PC-3 (cell line): ENCODE measurements around the gene STPG2. TPM values are rescaled to one million over a fixed set of nuclear protein-coding genes. Genes with fewer than 3 reads are reported as not detected.

Experiments used
- ATAC-seq: fragments of 200-7000 bp; cut with Tn5 transposase; 2 replicates; pipeline ENCODE4 v1.9.1; 2020; ENCODE audit warnings: mild to moderate bottlenecking, moderate library complexity
- BruUV-seq: library from RNA; stranded (reverse); fragments of 400-500 nt; replicated peaks from 2 replicates; lab custom pipeline; 2021; lab: Mats Ljungman, UMichigan
- CTCF ChIA-PET: fragments of 300-600 bp; sonication (Branson Sonifier 250); formaldehyde crosslinking; loops from one replicate; lab custom pipeline; 2022; ENCODE audit warnings: antibody characterized with exemption; lab: Charles Lee
- POLR2A ChIA-PET: fragments of 300-600 bp; sonication (Branson Sonifier 250); formaldehyde crosslinking; loops from one replicate; lab custom pipeline; 2022; ENCODE audit warnings: antibody characterized with exemption; ENCODE audit not compliant: unreplicated experiment; lab: Charles Lee
- DNase-seq: peaks from one replicate; pipeline ENCODE4 v3.0.0-alpha.2; 2015
- H2AFZ ChIP-seq: fragments of 300-600 bp; sonication (generic); 2 replicates; pipeline ENCODE4 v1.6.0; 2016; ENCODE audit warnings: antibody characterized with exemption, low read length
- H3F3A ChIP-seq: fragments of 300-600 bp; sonication (generic); one replicate; pipeline ENCODE4 v1.6.0; 2017; ENCODE audit warnings: antibody characterized with exemption, low read length, control low read depth, mild to moderate bottlenecking; ENCODE audit not compliant: unreplicated experiment
- H3K27ac ChIP-seq: fragments of 300-600 bp; sonication (generic); 2 replicates; pipeline ENCODE4 v1.5.1; 2016; ENCODE audit warnings: mild to moderate bottlenecking, low read length
- H3K27me3 ChIP-seq: fragments of 300-600 bp; sonication (generic); 2 replicates; pipeline ENCODE4 v1.6.1; 2016; ENCODE audit warnings: low read length, mixed read lengths
- H3K36me3 ChIP-seq: fragments of 300-600 bp; sonication (generic); 2 replicates; pipeline ENCODE4 v1.6.1; 2016; ENCODE audit warnings: low read depth, mixed run types, low read length, mixed read lengths
- H3K4me1 ChIP-seq: fragments of 300-600 bp; sonication (generic); 2 replicates; pipeline ENCODE4 v1.5.1; 2016; ENCODE audit warnings: low read length; ENCODE audit not compliant: insufficient read depth
- H3K4me2 ChIP-seq: fragments of 300-600 bp; sonication (generic); 2 replicates; pipeline ENCODE4 v1.6.0; 2016; ENCODE audit warnings: low read length
- H3K4me3 ChIP-seq: fragments of 300-600 bp; sonication (generic); 2 replicates; pipeline ENCODE4 v1.5.1; 2016; ENCODE audit warnings: mild to moderate bottlenecking, low read length, mixed read lengths
- H3K79me2 ChIP-seq: fragments of 300-600 bp; sonication (generic); 2 replicates; pipeline ENCODE4 v1.6.1; 2017; ENCODE audit warnings: low read length, mixed read lengths
- H3K9ac ChIP-seq: fragments of 300-600 bp; sonication (generic); 2 replicates; pipeline ENCODE4 v1.6.0; 2016; ENCODE audit warnings: mild to moderate bottlenecking, low read length
- H3K9me2 ChIP-seq: fragments of 300-600 bp; sonication (generic); replicated peaks from 2 replicates; pipeline ENCODE4 v1.6.1; 2016; ENCODE audit warnings: mixed run types, low read length, mixed read lengths
- H3K9me3 ChIP-seq: fragments of 300-600 bp; sonication (generic); 2 replicates; pipeline ENCODE4 v1.6.1; 2016; ENCODE audit warnings: low read length, mixed read lengths
- H4K20me1 ChIP-seq: fragments of 300-600 bp; sonication (generic); 2 replicates; pipeline ENCODE4 v1.6.1; 2016; ENCODE audit warnings: low read length, mixed read lengths
- EZH2 ChIP-seq: fragments of 300-600 bp; sonication (generic); IDR thresholded peaks from one replicate; pipeline ENCODE4 v1.6.1; 2017; ENCODE audit warnings: antibody characterized with exemption, mild to moderate bottlenecking, low read length; ENCODE audit not compliant: unreplicated experiment
- EZH2phosphoT487 ChIP-seq: fragments of 300-600 bp; sonication (generic); IDR thresholded peaks from 2 replicates; pipeline ENCODE4 v1.6.1; 2018; ENCODE audit warnings: mild to moderate bottlenecking, antibody characterized with exemption, low read length, borderline replicate concordance
- intact Hi-C: fragments of 100-400 bp; cut with micrococcal nuclease; formaldehyde crosslinking; loops from 2 replicates; pipeline ENCODE4 v1.9.0; 2023
- total RNA-seq: library from RNA; depleted of rRNA; stranded (reverse); fragments of >200 nt; gene quantifications from 2 replicates; pipeline ENCODE4 v1.2.3, GENCODE V29; 2014
- TF ChIP-seq, protein P1 (sequence below): fragments of 300-600 bp; sonication (generic); conservative IDR thresholded peaks from 2 replicates; pipeline ENCODE4 v1.5.1; 2017; ENCODE audit warnings: antibody characterized with exemption, low read depth, mild to moderate bottlenecking, low read length

Gene STPG2
- total RNA-seq, 1 experiment from 2014 or later: not detected

GRCh38 chr4:97942951-97943350 is 200.3 kb downstream of the STPG2 start:
- H3K9ac ChIP-seq: no peak overlapping the region
- no TSS peak for BruUV-seq
- H2AFZ ChIP-seq: no peak overlapping the region
- no peaks in the 10 kb centered on the region for H3K27me3 ChIP-seq
- ATAC-seq: peak; percentile 29
- intact Hi-C loops: no loop called here
- TF ChIP-seq, protein P1, sequence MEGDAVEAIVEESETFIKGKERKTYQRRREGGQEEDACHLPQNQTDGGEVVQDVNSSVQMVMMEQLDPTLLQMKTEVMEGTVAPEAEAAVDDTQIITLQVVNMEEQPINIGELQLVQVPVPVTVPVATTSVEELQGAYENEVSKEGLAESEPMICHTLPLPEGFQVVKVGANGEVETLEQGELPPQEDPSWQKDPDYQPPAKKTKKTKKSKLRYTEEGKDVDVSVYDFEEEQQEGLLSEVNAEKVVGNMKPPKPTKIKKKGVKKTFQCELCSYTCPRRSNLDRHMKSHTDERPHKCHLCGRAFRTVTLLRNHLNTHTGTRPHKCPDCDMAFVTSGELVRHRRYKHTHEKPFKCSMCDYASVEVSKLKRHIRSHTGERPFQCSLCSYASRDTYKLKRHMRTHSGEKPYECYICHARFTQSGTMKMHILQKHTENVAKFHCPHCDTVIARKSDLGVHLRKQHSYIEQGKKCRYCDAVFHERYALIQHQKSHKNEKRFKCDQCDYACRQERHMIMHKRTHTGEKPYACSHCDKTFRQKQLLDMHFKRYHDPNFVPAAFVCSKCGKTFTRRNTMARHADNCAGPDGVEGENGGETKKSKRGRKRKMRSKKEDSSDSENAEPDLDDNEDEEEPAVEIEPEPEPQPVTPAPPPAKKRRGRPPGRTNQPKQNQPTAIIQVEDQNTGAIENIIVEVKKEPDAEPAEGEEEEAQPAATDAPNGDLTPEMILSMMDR: no peak
- TF ChIP-seq EZH2phosphoT487: no peak
- TF ChIP-seq EZH2: no peak
- CTCF ChIA-PET: no interaction called here
- H3K9me3 ChIP-seq: no peaks in the 10 kb centered on the region; the same call in 1 of the 2 replicates
- POLR2A ChIA-PET: no interaction called here
- H3K4me2 ChIP-seq: peak overlapping the region; percentile 14; the same call in 1 of the 2 replicates
- H3K36me3 ChIP-seq: no peaks in the 10 kb centered on the region
- DNase-seq: peak; percentile 14
- no peaks in the 10 kb centered on the region for H3F3A ChIP-seq
- no peaks in the 10 kb centered on the region for H4K20me1 ChIP-seq
- H3K4me3 ChIP-seq: no peak overlapping the region
- H3K4me1 ChIP-seq: peaks cover 13% of the 10 kb centered on the region
- H3K9me2 ChIP-seq: no peaks in the 10 kb centered on the region
- H3K79me2 ChIP-seq: no peaks in the 10 kb centered on the region
- peak overlapping the region; percentile 25 for H3K27ac ChIP-seq

DNA sequence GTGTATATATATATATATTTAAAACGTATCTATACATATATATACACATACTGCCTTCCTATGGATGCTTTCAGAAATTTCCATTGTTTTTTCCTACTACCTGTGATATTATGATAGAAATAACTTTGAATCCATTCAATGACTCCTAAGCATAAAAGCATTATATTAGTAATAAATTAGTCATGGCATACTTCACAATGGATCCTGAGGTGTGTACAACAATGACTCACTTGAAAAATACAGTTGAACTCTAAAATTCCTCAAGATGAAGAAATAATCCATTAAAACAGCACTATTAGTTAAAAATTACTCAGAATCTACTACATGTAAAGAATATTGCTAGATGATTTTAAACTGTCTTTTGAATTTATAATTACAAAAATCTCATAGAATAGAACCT is 201.1 kb downstream of the STPG2 start:
- intact Hi-C loops: no loop called here

DNA sequence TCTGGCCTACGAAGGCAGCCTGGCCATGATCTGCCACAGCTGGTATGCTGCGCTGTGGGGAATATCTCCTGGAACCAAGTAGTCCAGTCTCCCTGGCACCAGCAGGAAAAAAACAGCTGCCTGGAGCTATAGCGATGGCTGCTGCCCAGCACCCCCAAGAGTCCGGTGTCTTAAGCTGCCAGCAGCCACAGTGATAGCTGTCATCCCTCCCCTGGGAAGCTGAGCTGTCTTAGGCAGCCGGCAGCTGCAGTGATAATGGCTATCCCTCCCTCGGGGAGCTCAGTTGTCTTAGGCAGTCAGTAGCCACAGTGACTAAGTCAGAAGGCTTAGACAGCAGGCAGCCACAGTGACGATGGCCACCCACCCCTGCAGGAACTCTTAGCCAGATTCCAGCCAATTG is 205.1 kb downstream of the STPG2 start:
- no peaks in the 10 kb centered on the region; the same call in 1 of the 2 replicates for H3K9me3 ChIP-seq
- no peak overlapping the region for H3K4me2 ChIP-seq
- no peak overlapping the region for H3K27ac ChIP-seq
- BruUV-seq: no TSS peak
- H3K4me3 ChIP-seq: no peak overlapping the region
- no peaks in the 10 kb centered on the region for H3K9me2 ChIP-seq
- H3K27me3 ChIP-seq: no peaks in the 10 kb centered on the region
- no peaks in the 10 kb centered on the region for H3K36me3 ChIP-seq
- H2AFZ ChIP-seq: no peak overlapping the region
- no peaks in the 10 kb centered on the region for H3K79me2 ChIP-seq
- H3F3A ChIP-seq: no peaks in the 10 kb centered on the region
- H3K4me1 ChIP-seq: peaks cover 12% of the 10 kb centered on the region
- TF ChIP-seq, protein P1: no peak
- no peak for TF ChIP-seq EZH2phosphoT487
- no peak for TF ChIP-seq EZH2
- H4K20me1 ChIP-seq: no peaks in the 10 kb centered on the region
- ChIA-PET CTCF (no interaction called here), POLR2A (no interaction called here)
- DNase-seq (no peak), ATAC-seq (no peak)
- H3K9ac ChIP-seq: no peak overlapping the region
- intact Hi-C loops: no loop called here

More for the DNA sequence above, 201.1 kb downstream of the STPG2 start:
- no peaks in the 10 kb centered on the region for H3K36me3 ChIP-seq
- no peaks in the 10 kb centered on the region for H3K27me3 ChIP-seq
- no peaks in the 10 kb centered on the region for H3F3A ChIP-seq
- CTCF ChIA-PET: no interaction called here
- no peaks in the 10 kb centered on the region for H3K79me2 ChIP-seq
- no peaks in the 10 kb centered on the region; the same call in 1 of the 2 replicates for H3K9me3 ChIP-seq
- H3K4me3 ChIP-seq: no peak overlapping the region
- peaks cover 13% of the 10 kb centered on the region for H3K4me1 ChIP-seq
- ATAC-seq (peak; percentile 79), DNase-seq (peak; percentile 70)
- no peak for TF ChIP-seq EZH2phosphoT487
- peak overlapping the region; percentile 14; the same call in 1 of the 2 replicates for H3K4me2 ChIP-seq
- H3K9ac ChIP-seq: no peak overlapping the region
- POLR2A ChIA-PET: no interaction called here
- H4K20me1 ChIP-seq: no peaks in the 10 kb centered on the region
- BruUV-seq: no TSS peak
- H2AFZ ChIP-seq: no peak overlapping the region
- no peaks in the 10 kb centered on the region for H3K9me2 ChIP-seq
- H3K27ac ChIP-seq: peak overlapping the region; percentile 25
